HCT116 (cell line): ENCODE data around the gene CASP10. TPM values are rescaled to one million over a fixed set of nuclear protein-coding genes. Genes with fewer than 3 reads are reported as not detected.

Experiments used
- ATAC-seq: fragments of 200-7000 bp; cut with Tn5 transposase; 2 replicates; pipeline ENCODE4 v1.9.1; 2020; ENCODE audit warnings: mild to moderate bottlenecking, moderate library complexity
- BruUV-seq: library from RNA; stranded (reverse); fragments of 400-500 nt; replicated peaks from 2 replicates; lab custom pipeline; 2021; lab: Mats Ljungman, UMichigan
- CTCF ChIA-PET: fragments of 300-600 bp; sonication (Branson Sonifier 250); formaldehyde crosslinking; loops from one replicate; lab custom pipeline; 2021; ENCODE audit warnings: antibody characterized with exemption; lab: Charles Lee
- POLR2A ChIA-PET: fragments of 300-600, 350-600 bp; sonication (Branson Sonifier 250); formaldehyde crosslinking; loops from one replicate; lab custom pipeline; 2021; ENCODE audit warnings: antibody characterized with exemption; lab: Charles Lee
- RAD21 ChIA-PET, 2 experiments: fragments of 300-600 bp; sonication (Branson Sonifier 250); formaldehyde crosslinking; loops; one replicate each; lab custom pipeline; 2023; ENCODE audit warnings: low total read pairs in 2 of 2; ENCODE audit not compliant: uncharacterized antibody in 2 of 2, unreplicated experiment in 2 of 2, low non-redundant PET in 1 of 2; lab: Charles Lee
- DNase-seq: peaks from one replicate; pipeline ENCODE4 v3.0.0-alpha.2; 2010; ENCODE audit warnings: low read depth, low spot score
- H2AFZ ChIP-seq: fragments of 200-600 bp; shearing (Covaris generic), sonication (generic); 2 replicates; pipeline ENCODE4 v1.6.1; 2017; ENCODE audit warnings: low read depth, mixed run types, mixed read lengths, antibody characterized with exemption, low read length; ENCODE audit not compliant: poor library complexity, severe bottlenecking
- H3K27ac ChIP-seq: 2 replicates; pipeline ENCODE4 v1.5.1; 2012; ENCODE audit warnings: low read depth, low read length
- H3K27me3 ChIP-seq: fragments of 200-600 bp; sonication (generic); 2 replicates; pipeline ENCODE4 v1.6.1; 2016; ENCODE audit warnings: mixed run types, low read length, mixed read lengths; ENCODE audit not compliant: insufficient read depth
- H3K36me3 ChIP-seq, 2 experiments: fragments of 200-500 bp in 1 of 2; fragments of 200-600 bp in 1 of 2; sonication (Bioruptor generic) in 1 of 2; sonication (generic) in 1 of 2; 2 replicates each; pipeline versions ENCODE4 v1.5.1 to v1.6.1; 2014 to 2016; ENCODE audit warnings: low read length in 2 of 2, inconsistent platforms in 1 of 2, mixed read lengths in 1 of 2, mixed run types in 1 of 2; ENCODE audit not compliant: insufficient read depth in 2 of 2, control insufficient read depth in 1 of 2
- H3K4me1 ChIP-seq, 2 experiments: fragments of 200-600 bp in 1 of 2; sonication (generic) in 1 of 2; 2 replicates each; pipeline versions ENCODE4 v1.5.1 to v1.6.1; 2012 to 2017; ENCODE audit warnings: low read length in 2 of 2, inconsistent platforms in 1 of 2, mild to moderate bottlenecking in 1 of 2, mixed read lengths in 1 of 2, mixed run types in 1 of 2, moderate library complexity in 1 of 2; ENCODE audit not compliant: insufficient read depth in 2 of 2, control insufficient read depth in 1 of 2
- H3K4me2 ChIP-seq: fragments of 200-600 bp; sonication (generic); 2 replicates; pipeline ENCODE4 v1.6.1; 2017; ENCODE audit warnings: mixed run types, low read length, mixed read lengths
- H3K4me3 ChIP-seq, 2 experiments: fragments of 200-600 bp in 1 of 2; sonication (generic) in 1 of 2; replicated peaks in 1 of 2; 2 replicates each; pipeline ENCODE4 v1.5.1; 2011 to 2016; ENCODE audit warnings: low read length in 2 of 2, control low read depth in 1 of 2, low read depth in 1 of 2, mild to moderate bottlenecking in 1 of 2, mixed read lengths in 1 of 2, mixed run types in 1 of 2
- H3K79me2 ChIP-seq: fragments of 200-600 bp; sonication (generic); 2 replicates; pipeline ENCODE4 v1.6.1; 2017; ENCODE audit warnings: mild to moderate bottlenecking, mixed run types, low read length, moderate library complexity, mixed read lengths; ENCODE audit not compliant: insufficient read depth
- H3K9ac ChIP-seq: fragments of 200-600 bp; sonication (generic); 2 replicates; pipeline ENCODE4 v1.6.1; 2016; ENCODE audit warnings: low read length, mixed read lengths
- H3K9me2 ChIP-seq: fragments of 200-600 bp; sonication (generic), shearing (Covaris generic); 2 replicates; pipeline ENCODE4 v1.6.1; 2017; ENCODE audit warnings: mixed run types, mild to moderate bottlenecking, moderate library complexity; ENCODE audit not compliant: insufficient read depth
- H3K9me3 ChIP-seq, 2 experiments: fragments of 200-500 bp in 1 of 2; fragments of 200-600 bp in 1 of 2; sonication (Bioruptor generic) in 1 of 2; sonication (generic) in 1 of 2; 2 replicates each; pipeline ENCODE4 v1.6.1; 2014 to 2017; ENCODE audit warnings: low read length in 2 of 2, mixed read lengths in 2 of 2, inconsistent platforms in 1 of 2, low read depth in 1 of 2, mild to moderate bottlenecking in 1 of 2, mixed run types in 1 of 2, moderate library complexity in 1 of 2; ENCODE audit not compliant: control insufficient read depth in 1 of 2, insufficient read depth in 1 of 2
- H4K20me1 ChIP-seq: fragments of 200-600 bp; sonication (generic), shearing (Covaris generic); 2 replicates; pipeline ENCODE4 v1.6.1; 2017; ENCODE audit warnings: mixed run types, mild to moderate bottlenecking, moderate library complexity; ENCODE audit not compliant: insufficient read depth
- POLR2A ChIP-seq: IDR thresholded peaks from 2 replicates; pipeline ENCODE4 v1.7.0; 2011; ENCODE audit warnings: borderline replicate concordance; ENCODE audit not compliant: insufficient read depth, insufficient read length; ENCODE audit errors: extremely low read depth
- POLR2AphosphoS5 ChIP-seq: IDR thresholded peaks from 2 replicates; pipeline ENCODE4 v1.6.1; 2011; ENCODE audit warnings: mild to moderate bottlenecking, low read depth, low read length, moderate library complexity
- REST ChIP-seq: IDR thresholded peaks from 2 replicates; pipeline ENCODE4 v1.6.1; 2012; ENCODE audit warnings: low read depth
- TCF7L2 ChIP-seq: IDR thresholded peaks from 2 replicates; pipeline ENCODE4 v1.7.0; 2011; ENCODE audit warnings: borderline replicate concordance, inconsistent platforms; ENCODE audit not compliant: insufficient read depth, insufficient read length; ENCODE audit errors: extremely low read depth
- intact Hi-C: fragments of 100-400 bp; cut with micrococcal nuclease; formaldehyde crosslinking; loops from 2 replicates; pipeline ENCODE4 v1.10.0; 2022
- total RNA-seq: library from RNA; stranded (reverse); gene quantifications from one replicate; pipeline ENCODE4 v1.2.1, GENCODE V29; 2021; ENCODE audit not compliant: unreplicated experiment

CASP10 gene
- total RNA-seq, 1 experiment from 2014 or later = 2.6 TPM

GRCh38 chr2:201204655-201205514 is 21.9 kb downstream of the CASP10 start:
- H2AFZ ChIP-seq = no peak overlapping the region
- H3K9ac ChIP-seq = no peak overlapping the region
- no peak overlapping the region for H3K4me2 ChIP-seq
- no peak for DNase-seq
- no peak for TF ChIP-seq REST
- H3K4me1 ChIP-seq = no peaks in the 10 kb centered on the region
- H4K20me1 ChIP-seq = no peaks in the 10 kb centered on the region
- no peak overlapping the region for H3K27ac ChIP-seq
- no peaks in the 10 kb centered on the region for H3K36me3 ChIP-seq
- no peaks in the 10 kb centered on the region for H3K27me3 ChIP-seq
- ChIA-PET CTCF (interaction anchor here (1.1 kb wide), 1 partner anchor 27 kb away, joined by 3 read pairs; no protein-coding TSS in a partner anchor), RAD21 (no interaction called here), POLR2A (no interaction called here)
- BruUV-seq = no TSS peak
- intact Hi-C loops = no loop called here
- H3K9me2 ChIP-seq = no peaks in the 10 kb centered on the region
- H3K4me3 ChIP-seq = no peak overlapping the region
- no peaks in the 10 kb centered on the region for H3K9me3 ChIP-seq
- no peaks in the 10 kb centered on the region for H3K79me2 ChIP-seq
- ATAC-seq = no peak

- Histone ChIP-seq H3K79me2 (no peaks in the 10 kb centered on the region), H3K9ac (no peak overlapping the region), H3K9me2 (no peaks in the 10 kb centered on the region), H3K27ac (no peak overlapping the region), H3K4me3 (no peak overlapping the region), H4K20me1 (no peaks in the 10 kb centered on the region), H3K9me3 (no peaks in the 10 kb centered on the region), H2AFZ (no peak overlapping the region), H3K36me3 (no peaks in the 10 kb centered on the region), H3K4me2 (no peak overlapping the region), H3K4me1 (no peaks in the 10 kb centered on the region), H3K27me3 (no peaks in the 10 kb centered on the region)
- intact Hi-C loops = no loop called here
- no TSS peak for BruUV-seq
- no peak for DNase-seq
- POLR2A ChIA-PET = no interaction called here
- no peak for ATAC-seq
- CTCF ChIA-PET = interaction anchor here (1.1 kb wide), 1 partner anchor 27 kb away, joined by 3 read pairs; no protein-coding TSS in a partner anchor
- RAD21 ChIA-PET = no interaction called here
- TF ChIP-seq TCF7L2 (no peak), POLR2A (no peak), POLR2AphosphoS5 (no peak)
These were observed 22.5 kb downstream of the CASP10 start for GRCh38 chr2:201205515-201205849.
